Measurements from ENCODE around the gene PHLDA2. TPM values are rescaled to one million over a fixed set of nuclear protein-coding genes. Genes with fewer than 3 reads are reported as not detected.

Gene PHLDA2
- total and polyA plus RNA-seq, 9 of the 15 experiments (the other 6 are each of a cell fraction or from before 2014, with no cell fraction given): 0.43 to 42.4 (median 4.7) TPM

GRCh38 chr11:2929950-2930703 lies 907 bp upstream of the PHLDA2 start (continued):
- TF ChIP-seq GATAD2B (IDR thresholded peaks at IDR 0.05; ENCODE audit: borderline replicate concordance): 0 out of 2 replicates have a peak, but pooled peaks have one; percentile 27
- peak; percentile 68 for TF ChIP-seq CTCFL (IDR thresholded peaks at IDR 0.05; ENCODE audit: borderline replicate concordance, insufficient read depth, low read depth, low read length, poor library complexity, severe bottlenecking)
- no peak for TF ChIP-seq NEUROD1 (IDR thresholded peaks at IDR 0.05; ENCODE audit: borderline replicate concordance, low read depth, low read length, partially characterized antibody)
- no peak for TF ChIP-seq GTF2A2 (tag; IDR thresholded peaks at IDR 0.05)
- no peak for TF ChIP-seq CGGBP1 (CRISPR knock-in tag; IDR thresholded peaks at IDR 0.05)
- no peak for TF ChIP-seq HNRNPK (IDR thresholded peaks at IDR 0.05; ENCODE audit: low read depth, low read length, poor library complexity, severe bottlenecking)
- TF ChIP-seq PATZ1 (CRISPR knock-in tag; IDR thresholded peaks at IDR 0.05; ENCODE audit: borderline replicate concordance): no peak
- TF ChIP-seq ZNF57 (CRISPR knock-in tag; IDR thresholded peaks at IDR 0.05): no peak
- no peak for TF ChIP-seq FOXM1 (IDR thresholded peaks at IDR 0.05; ENCODE audit: low read depth)
- TF ChIP-seq FOXM1 (CRISPR knock-in tag; IDR thresholded peaks at IDR 0.05; ENCODE audit: low read depth): no peak
- no peak for TF ChIP-seq E2F8 (IDR thresholded peaks at IDR 0.05; ENCODE audit: low read depth, partially characterized antibody)
- no peak for TF ChIP-seq HBP1 (CRISPR knock-in tag; IDR thresholded peaks at IDR 0.05)
- peak; percentile 41; the same call in 1 of the 2 replicates for TF ChIP-seq ZBTB2 (IDR thresholded peaks at IDR 0.05)
- TF ChIP-seq ZNF79 (CRISPR knock-in tag; IDR thresholded peaks at IDR 0.05; ENCODE audit: low read depth): no peak
- TF ChIP-seq NFRKB (IDR thresholded peaks at IDR 0.05; ENCODE audit: low read depth): peak; percentile 53

Data from K562 (cell line).